Ishikawa (cell line): ENCODE results near the gene MACROD2.

Experiments used
- CREB1 ChIP-seq: IDR thresholded peaks from 2 replicates; pipeline ENCODE4 v1.6.1; 2012; ENCODE audit warnings: low read depth
- EGR1 ChIP-seq: IDR thresholded peaks from 2 replicates; pipeline ENCODE4 v1.6.1; 2012
- EP300 ChIP-seq: IDR thresholded peaks from 2 replicates; pipeline ENCODE4 v1.6.1; 2012; ENCODE audit warnings: borderline replicate concordance
- FOXM1 ChIP-seq: IDR thresholded peaks from 2 replicates; pipeline ENCODE4 v1.6.1; 2012; ENCODE audit warnings: low read depth, borderline replicate concordance
- MAX ChIP-seq: IDR thresholded peaks from 2 replicates; pipeline ENCODE4 v1.6.1; 2012
- RAD21 ChIP-seq: IDR thresholded peaks from 2 replicates; pipeline ENCODE4 v1.6.1; 2012; ENCODE audit warnings: low read depth
- TAF1 ChIP-seq: IDR thresholded peaks from 2 replicates; pipeline ENCODE4 v1.6.1; 2012; ENCODE audit warnings: low read depth, mild to moderate bottlenecking
- TEAD4 ChIP-seq: IDR thresholded peaks from 2 replicates; pipeline ENCODE4 v1.6.1; 2012
- USF1 ChIP-seq: IDR thresholded peaks from 2 replicates; pipeline ENCODE4 v1.6.1; 2012
- YY1 ChIP-seq: IDR thresholded peaks from 2 replicates; pipeline ENCODE4 v1.6.1; 2012; ENCODE audit warnings: low read depth

GRCh38 chr20:15806105-15806504, 1810.8 kb downstream of the MACROD2 start:
- TF ChIP-seq CREB1 = no peak
- TF ChIP-seq YY1 = no peak
- TF ChIP-seq TEAD4 = no peak
- no peak for TF ChIP-seq MAX
- TF ChIP-seq TAF1 = no peak
- TF ChIP-seq EP300 = no peak
- no peak for TF ChIP-seq USF1
- no peak for TF ChIP-seq RAD21
- no peak for TF ChIP-seq EGR1
- TF ChIP-seq FOXM1 = no peak
